Neural crest cell (in vitro differentiated cells): Measurements from ENCODE around the gene AATF. TPM values are rescaled to one million over a fixed set of nuclear protein-coding genes. Genes with fewer than 3 reads are reported as not detected.

ENCODE experiments used
- DNase-seq: peaks from one replicate; pipeline ENCODE4 v3.0.0; 2021; ENCODE audit warnings: low read depth, mixed read lengths, low spot score
- H3K27ac Mint-ChIP-seq: one replicate; pipeline ENCODE4 v1.8.0; 2021; ENCODE audit warnings: mild to moderate bottlenecking, mixed read lengths; ENCODE audit not compliant: unreplicated experiment
- H3K27me3 Mint-ChIP-seq: 2 replicates; pipeline ENCODE4 v1.8.0; 2021; ENCODE audit warnings: low read depth, mild to moderate bottlenecking, mixed read lengths
- H3K36me3 Mint-ChIP-seq: 2 replicates; pipeline ENCODE4 v1.8.0; 2021; ENCODE audit warnings: low read depth, mild to moderate bottlenecking, mixed read lengths
- H3K4me1 Mint-ChIP-seq: 2 replicates; pipeline ENCODE4 v1.8.0; 2021; ENCODE audit warnings: mixed read lengths
- H3K4me3 Mint-ChIP-seq: one replicate; pipeline ENCODE4 v1.8.0; 2021; ENCODE audit warnings: mild to moderate bottlenecking, mixed read lengths
- H3K9me3 Mint-ChIP-seq: 2 replicates; pipeline ENCODE4 v1.8.0; 2021; ENCODE audit warnings: mixed read lengths
- CTCF ChIP-seq: fragments of 200-600 bp; sonication (generic); conservative IDR thresholded peaks from 2 replicates; pipeline ENCODE4 v1.5.0; 2021; ENCODE audit warnings: antibody characterized with exemption, mild to moderate bottlenecking
- microRNA-seq: library from miRNA; unstranded; fragments of <30 nt; microRNA quantifications from one replicate; pipeline ENCODE4, GENCODE V29; 2020
- total RNA-seq: library from RNA; stranded (reverse); gene quantifications from 2 replicates; pipeline ENCODE4 v1.2.1, GENCODE V29; 2021

The AATF gene
- total RNA-seq, 1 donor from 2014 or later, result 68.3 TPM

- Mint-ChIP-seq H3K9me3 (no peaks in the 10 kb centered on the region), H3K4me1 (peaks cover 4% of the 10 kb centered on the region), H3K4me3 (no peak overlapping the region), H3K27me3 (no peaks in the 10 kb centered on the region), H3K36me3 (peaks cover 15% of the 10 kb centered on the region), H3K27ac (no peak overlapping the region)
- no peak for DNase-seq
- no peak for TF ChIP-seq CTCF
These were observed 152.6 kb downstream of the AATF start for GRCh38 chr17:37101306-37101705.

GRCh38 chr17:37103231-37103630, 154.5 kb downstream of the AATF start:
- Mint-ChIP-seq H3K9me3 (no peaks in the 10 kb centered on the region), H3K27ac (no peak overlapping the region), H3K4me3 (no peak overlapping the region), H3K4me1 (peaks cover 4% of the 10 kb centered on the region), H3K27me3 (no peaks in the 10 kb centered on the region), H3K36me3 (peaks cover 5% of the 10 kb centered on the region)
- TF ChIP-seq CTCF, result no peak
- DNase-seq, result no peak

GRCh38 chr17:37106049-37106448, 157.3 kb downstream of the AATF start:
- no peak for DNase-seq
- Mint-ChIP-seq H3K36me3 (peaks cover 12% of the 10 kb centered on the region), H3K9me3 (no peaks in the 10 kb centered on the region), H3K27ac (peak overlapping the region; percentile 75), H3K4me1 (peaks cover 7% of the 10 kb centered on the region), H3K4me3 (no peak overlapping the region), H3K27me3 (no peaks in the 10 kb centered on the region)
- no peak for TF ChIP-seq CTCF

Small RNA genes lying within 50 kb of the gene (microRNA-seq; reads per million reads assigned to microRNA genes)
- not detected for gene MIR2909

Other genes starting within 250 kb of the AATF start
- gene LHX1, start 11.5 kb upstream of the AATF start, total RNA-seq, result 0.43 and 1.1 TPM in 2 replicates